Measurements from ENCODE around the gene NOC2L.

GRCh38 chr1:912740-913301 is 46.2 kb downstream of the NOC2L start:
- no peak for TF ChIP-seq POLR2A (IDR thresholded peaks at IDR 0.05)
- TF ChIP-seq CTCF (IDR thresholded peaks at IDR 0.05 in 4 of 5, conservative IDR thresholded peaks at IDR 0.05 in 1 of 5) = no peak

Measured in gastrocnemius medialis (tissue), 4 donors.